GM12878 (cell line): ENCODE data around the gene PPM1E. TPM values are rescaled to one million over a fixed set of nuclear protein-coding genes. Genes with fewer than 3 reads are reported as not detected.

Experiments
- ATAC-seq: fragments of 200-7000 bp; cut with Tn5 transposase; 3 replicates; pipeline ENCODE4 v1.9.1; 2020; ENCODE audit warnings: mild to moderate bottlenecking, moderate library complexity
- BruUV-seq: library from RNA; stranded (reverse); fragments of 400-500 nt; replicated peaks from 2 replicates; lab custom pipeline; 2021; lab: Mats Ljungman, UMichigan
- CTCF ChIA-PET: fragments of 300-600 bp; sonication (Branson Sonifier 250); formaldehyde crosslinking; extraction: SDS; loops from one replicate; lab custom pipeline; 2021; ENCODE audit warnings: inconsistent platforms; lab: Yijun Ruan, JAX
- POLR2A ChIA-PET: fragments of 350-600 bp; formaldehyde crosslinking; extraction: SDS; loops from one replicate; lab custom pipeline; 2021; ENCODE audit warnings: inconsistent platforms; lab: Charles Lee
- RAD21 ChIA-PET: fragments of 300-600 bp; sonication (Branson Sonifier 250); formaldehyde crosslinking; loops from one replicate; lab custom pipeline; 2023; ENCODE audit warnings: antibody characterized with exemption; ENCODE audit not compliant: unreplicated experiment; lab: Charles Lee
- SMC1A ChIA-PET: fragments of 300-600 bp; sonication (Branson Sonifier 250); formaldehyde crosslinking; loops from one replicate; lab custom pipeline; 2023; ENCODE audit not compliant: unreplicated experiment, uncharacterized antibody; lab: Charles Lee
- DNase-seq: peaks from one replicate; pipeline ENCODE4 v3.0.0-alpha.2; 2011; ENCODE audit warnings: low read depth, low spot score
- FAIRE-seq: peaks from 3 replicates; lab custom pipeline; 2011; peaks lifted over from hg19 to GRCh38; lab: Jason Lieb, UNC
- H2AFZ ChIP-seq: 2 replicates; pipeline ENCODE4 v1.6.0; 2011; ENCODE audit warnings: low read depth, low read length, control low read depth; ENCODE audit not compliant: control insufficient read depth
- H3K27ac ChIP-seq: 2 replicates; pipeline ENCODE4 v1.5.1; 2011; ENCODE audit warnings: control low read depth; ENCODE audit not compliant: control insufficient read depth, insufficient read depth
- H3K27me3 ChIP-seq, 2 experiments: replicated peaks in 1 of 2; 2 replicates each; pipeline versions ENCODE4 v1.6.0 to v1.6.1; 2011; ENCODE audit warnings: low read length in 1 of 2; ENCODE audit not compliant: control insufficient read depth in 2 of 2, insufficient read depth in 2 of 2
- H3K36me3 ChIP-seq, 2 experiments: 2 replicates each; pipeline ENCODE4 v1.5.1; 2011; ENCODE audit warnings: low read length in 1 of 2; ENCODE audit not compliant: control insufficient read depth in 2 of 2, insufficient read depth in 2 of 2
- H3K4me1 ChIP-seq: 2 replicates; pipeline ENCODE4 v1.6.1; 2011; ENCODE audit warnings: mild to moderate bottlenecking, low read length, moderate library complexity, mixed read lengths; ENCODE audit not compliant: control insufficient read depth, insufficient read depth
- H3K4me2 ChIP-seq: 2 replicates; pipeline ENCODE4 v1.6.0; 2011; ENCODE audit warnings: control low read depth; ENCODE audit not compliant: control insufficient read depth, insufficient read depth
- H3K4me3 ChIP-seq: fragments of 200-600 bp; sonication (generic); 2 replicates; pipeline ENCODE4 v1.5.1; 2016
- H3K79me2 ChIP-seq: 2 replicates; pipeline ENCODE4 v1.6.0; 2011; ENCODE audit warnings: low read length; ENCODE audit not compliant: control insufficient read depth, insufficient read depth
- H3K9ac ChIP-seq: 2 replicates; pipeline ENCODE4 v1.8.0; 2011; ENCODE audit warnings: low read length, control low read depth, mixed read lengths; ENCODE audit not compliant: control insufficient read depth, insufficient read depth
- H3K9me3 ChIP-seq: replicated peaks from 3 replicates; pipeline ENCODE4 v1.5.1; 2011; ENCODE audit warnings: mild to moderate bottlenecking, low read length; ENCODE audit not compliant: control insufficient read depth, insufficient read depth
- H4K20me1 ChIP-seq: 2 replicates; pipeline ENCODE4 v1.6.0; 2011; ENCODE audit not compliant: control insufficient read depth, insufficient read depth
- CEBPZ ChIP-seq: fragments of 150-350 bp; IDR thresholded peaks from 2 replicates; pipeline ENCODE4 v1.6.1; 2016; ENCODE audit warnings: low read depth, low read length
- CREB1 ChIP-seq: IDR thresholded peaks from 2 replicates; pipeline ENCODE4 v1.6.1; 2012; ENCODE audit warnings: low read depth, mild to moderate bottlenecking, inconsistent platforms
- GABPA ChIP-seq: IDR thresholded peaks from 2 replicates; pipeline ENCODE4 v1.6.1; 2014; ENCODE audit warnings: antibody characterized with exemption, low read depth, mild to moderate bottlenecking, inconsistent platforms
- MXI1 ChIP-seq: fragments of 150-350 bp; IDR thresholded peaks from 2 replicates; pipeline ENCODE4 v1.6.1; 2011; ENCODE audit warnings: low read depth, mild to moderate bottlenecking, inconsistent platforms, low read length, improper control_type of control experiment
- NR2C2 ChIP-seq: IDR thresholded peaks from 2 replicates; pipeline ENCODE4 v1.6.1; 2011; ENCODE audit warnings: borderline replicate concordance, low read depth; ENCODE audit not compliant: control insufficient read depth, insufficient read length
- NRF1 ChIP-seq: conservative IDR thresholded peaks from 2 replicates; pipeline ENCODE4 v1.6.1; 2011; ENCODE audit warnings: mild to moderate bottlenecking, low read depth, low read length, improper control_type of control experiment
- SMAD5 ChIP-seq: IDR thresholded peaks from 2 replicates; pipeline ENCODE4 v1.6.1; 2016; ENCODE audit warnings: antibody characterized with exemption, low read depth
- STAT1 ChIP-seq: fragments of 450-650 bp; conservative IDR thresholded peaks from 2 replicates; pipeline ENCODE4 v1.6.1; 2014; ENCODE audit warnings: antibody characterized with exemption, mild to moderate bottlenecking
- YBX1 ChIP-seq: fragments of 450-650 bp; IDR thresholded peaks from 2 replicates; pipeline ENCODE4 v1.6.1; 2016; ENCODE audit warnings: antibody characterized with exemption
- YY1 ChIP-seq: IDR thresholded peaks from 2 replicates; pipeline ENCODE4 v1.6.1; 2011; ENCODE audit warnings: low read depth, mild to moderate bottlenecking, low read length
- ZNF24 ChIP-seq: fragments of 450-650 bp; IDR thresholded peaks from 2 replicates; pipeline ENCODE4 v1.6.1; 2017; ENCODE audit warnings: antibody characterized with exemption, mild to moderate bottlenecking
- WGBS: methylation state at CpG from one replicate; pipeline ENCODE4 v1.1.6; 2016; ENCODE audit warnings: low lambda C conversion rate; ENCODE audit not compliant: insufficient replicate concordance, insufficient coverage; ENCODE audit errors: missing lambda C conversion rate; 5-methylcytosine and 5-hydroxymethylcytosine counted together
- in situ Hi-C: fragments of 300-500 bp; cut with MboI; formaldehyde crosslinking; loops from 9 replicates; pipeline ENCODE4 v1.14.3; 2018; ENCODE audit warnings: mixed read lengths
- intact Hi-C: fragments of 100-400 bp; cut with micrococcal nuclease; formaldehyde crosslinking; loops from one replicate; pipeline ENCODE4 v1.14.2; 2022; ENCODE audit not compliant: unreplicated experiment
- polyA plus RNA-seq, 11 experiments: library from polyadenylated mRNA; depleted of rRNA in 4 of 11; unstranded in 6 of 11; stranded (reverse) in 5 of 11; fragments of >200 nt; fragmentation: Nextera tagmentation in 4 of 11; fragmentation: Illumina TruSeq in 1 of 11; extraction: Ambion mirVana in 4 of 11; extraction: Trizol in 1 of 11; gene quantifications; 1 replicate in 1 of 11; 2 replicates in 10 of 11; pipeline versions ENCODE4 v1.2.1 to v1.2.3, GENCODE V29; 2011 to 2016; ENCODE audit warnings: inconsistent platforms in 2 of 11, missing spikeins in 2 of 11, low read depth in 1 of 11
- total RNA-seq, 4 experiments: library from RNA; depleted of rRNA in 3 of 4; stranded (reverse); fragments of >200 nt in 3 of 4; fragmentation: Illumina TruSeq in 1 of 4; extraction: Trizol in 1 of 4; gene quantifications; 2 replicates each; pipeline versions ENCODE4 v1.2.1 to v1.2.3, GENCODE V29; 2013 to 2021

PPM1E gene
- total and polyA plus RNA-seq, 10 of the 15 experiments (the other 5 are each of a cell fraction or from before 2014, with no cell fraction given): 0.07 to 0.28 (median 0.16) TPM

GRCh38 chr17:58865301-58865700, 109.6 kb downstream of the PPM1E start:
- DNase-seq (no peak), FAIRE-seq (no peak)
- H2AFZ ChIP-seq: no peak overlapping the region
- H3K4me1 ChIP-seq: no peaks in the 10 kb centered on the region
- no peaks in the 10 kb centered on the region for H4K20me1 ChIP-seq
- no peaks in the 10 kb centered on the region for H3K79me2 ChIP-seq
- no peaks in the 10 kb centered on the region for H3K27me3 ChIP-seq
- no peak overlapping the region for H3K4me3 ChIP-seq
- CTCF ChIA-PET: interaction anchor here (0.6 kb wide), 1 partner anchor 983 kb away, joined by 3 read pairs; no protein-coding TSS in a partner anchor
- POLR2A ChIA-PET: no interaction called here
- H3K4me2 ChIP-seq: no peak overlapping the region
- SMC1A ChIA-PET: no interaction called here
- BruUV-seq: no TSS peak
- no peaks in the 10 kb centered on the region for H3K9me3 ChIP-seq
- in situ Hi-C loops: no loop called here
- WGBS: 49% methylated on average over 6 of the region's 6 CpGs
- H3K9ac ChIP-seq: no peak overlapping the region
- no peak overlapping the region for H3K27ac ChIP-seq
- TF ChIP-seq YBX1 (no peak), SMAD5 (no peak), STAT1 (no peak), ZNF24 (no peak), MXI1 (no peak), YY1 (no peak), NRF1 (no peak), CREB1 (no peak), NR2C2 (no peak), GABPA (no peak), CEBPZ (no peak)
- TF ChIP-seq, all 136 proteins: peak for 0
- intact Hi-C loops: no loop called here
- no peaks in the 10 kb centered on the region for H3K36me3 ChIP-seq
- RAD21 ChIA-PET: interaction anchor here (1.2 kb wide), 1 partner anchor 125 kb away, joined by 3 read pairs; no protein-coding TSS in a partner anchor
- ATAC-seq: no peak
